PC-9 (cell line): ENCODE data around the gene LHCGR. TPM values are rescaled to one million over a fixed set of nuclear protein-coding genes. Genes with fewer than 3 reads are reported as not detected.

Experiments
- BruUV-seq: library from RNA; stranded (reverse); fragments of 400-500 nt; replicated peaks from 2 replicates; lab custom pipeline; 2021; lab: Mats Ljungman, UMichigan
- CTCF ChIA-PET: fragments of 300-600 bp; sonication (Branson Sonifier 250); formaldehyde crosslinking; loops from one replicate; lab custom pipeline; 2022; ENCODE audit warnings: antibody characterized with exemption; lab: Charles Lee
- POLR2A ChIA-PET: fragments of 300-600 bp; sonication (Branson Sonifier 250); formaldehyde crosslinking; loops from one replicate; lab custom pipeline; 2022; ENCODE audit warnings: antibody characterized with exemption; ENCODE audit not compliant: unreplicated experiment; lab: Charles Lee
- DNase-seq, 2 experiments: peaks; one replicate each; pipeline versions ENCODE4 v3.0.0 to v3.0.0-alpha.2; 2015 to 2022; ENCODE audit warnings: mixed read lengths in 1 of 2
- H2AFZ ChIP-seq: fragments of 200-600 bp; sonication (generic); 2 replicates; pipeline ENCODE4 v1.8.1; 2017; ENCODE audit warnings: antibody characterized with exemption
- H3F3A ChIP-seq: fragments of 200-600 bp; sonication (generic); 2 replicates; pipeline ENCODE4 v1.8.1; 2017; ENCODE audit warnings: antibody characterized with exemption, mild to moderate bottlenecking, low read depth; ENCODE audit not compliant: insufficient read depth
- H3K27ac ChIP-seq: fragments of 200-600 bp; sonication (generic); 2 replicates; pipeline ENCODE4 v1.6.1; 2016; ENCODE audit warnings: mixed run types
- H3K27me3 ChIP-seq: fragments of 200-600 bp; sonication (generic); 2 replicates; pipeline ENCODE4 v1.6.1; 2016; ENCODE audit warnings: low read depth, mixed run types; ENCODE audit not compliant: insufficient read depth
- H3K36me3 ChIP-seq: fragments of 200-600 bp; sonication (generic); 2 replicates; pipeline ENCODE4 v1.6.1; 2016; ENCODE audit warnings: low read depth, mixed run types
- H3K4me1 ChIP-seq: fragments of 200-600 bp; sonication (generic); replicated peaks from 2 replicates; pipeline ENCODE4 v1.6.1; 2016; ENCODE audit warnings: mixed run types; ENCODE audit not compliant: insufficient read depth
- H3K4me2 ChIP-seq: fragments of 200-600 bp; sonication (generic); 2 replicates; pipeline ENCODE4 v1.6.1; 2017; ENCODE audit warnings: mixed run types
- H3K4me3 ChIP-seq: fragments of 200-600 bp; sonication (generic); 2 replicates; pipeline ENCODE4 v1.6.1; 2016; ENCODE audit warnings: mixed run types
- H3K79me2 ChIP-seq: fragments of 200-600 bp; sonication (generic); 2 replicates; pipeline ENCODE4 v1.6.1; 2017; ENCODE audit warnings: low read depth, mixed run types
- H3K9me2 ChIP-seq: fragments of 200-600 bp; sonication (generic); 2 replicates; pipeline ENCODE4 v1.8.1; 2017; ENCODE audit warnings: mild to moderate bottlenecking; ENCODE audit not compliant: insufficient read depth
- H3K9me3 ChIP-seq: fragments of 200-600 bp; sonication (generic); 2 replicates; pipeline ENCODE4 v1.8.1; 2016; ENCODE audit warnings: low read depth; ENCODE audit not compliant: insufficient read depth
- H4K20me1 ChIP-seq: fragments of 200-600 bp; sonication (generic); 2 replicates; pipeline ENCODE4 v1.8.1; 2017; ENCODE audit not compliant: insufficient read depth
- CTCF ChIP-seq: fragments of 200-600 bp; sonication (generic); conservative IDR thresholded peaks from 2 replicates; pipeline ENCODE4 v1.6.1; 2017; ENCODE audit warnings: mixed run types, antibody characterized with exemption, mild to moderate bottlenecking, moderate library complexity
- EZH2 ChIP-seq: fragments of 200-600 bp; sonication (generic); IDR thresholded peaks from 2 replicates; pipeline ENCODE4 v1.8.0; 2017; ENCODE audit warnings: antibody characterized with exemption, low read depth
- intact Hi-C: fragments of 100-400 bp; cut with micrococcal nuclease; formaldehyde crosslinking; loops from one replicate; pipeline ENCODE4 v1.10.0; 2022; ENCODE audit not compliant: unreplicated experiment
- total RNA-seq: library from RNA; stranded (reverse); gene quantifications from 2 replicates; pipeline ENCODE4 v1.2.3, GENCODE V29; 2021

The LHCGR gene
- total RNA-seq, 1 experiment from 2014 or later: not detected

GRCh38 chr2:48753228-48753627, 2.3 kb downstream of the LHCGR start:
- POLR2A ChIA-PET: no interaction called here
- BruUV-seq: no TSS peak

GRCh38 chr2:48750128-48750739, 5.3 kb downstream of the LHCGR start:
- H3K4me1 ChIP-seq: no peaks in the 10 kb centered on the region
- H3K4me3 ChIP-seq: no peak overlapping the region
- no peak overlapping the region for H3K27ac ChIP-seq
- intact Hi-C loops: no loop called here
- no TSS peak for BruUV-seq
- TF ChIP-seq EZH2: no peak
- TF ChIP-seq CTCF: no peak
- no peaks in the 10 kb centered on the region for H3F3A ChIP-seq
- H3K27me3 ChIP-seq: peaks cover 12% of the 10 kb centered on the region; the same call in 1 of the 2 replicates
- no peaks in the 10 kb centered on the region for H3K36me3 ChIP-seq
- no peaks in the 10 kb centered on the region for H3K79me2 ChIP-seq
- no peaks in the 10 kb centered on the region for H3K9me3 ChIP-seq
- no peak overlapping the region for H3K4me2 ChIP-seq
- no peaks in the 10 kb centered on the region for H4K20me1 ChIP-seq
- no peak for DNase-seq
- H3K9me2 ChIP-seq: 0 out of 2 replicates have a peak, but pooled peaks cover 3% of the 10 kb centered on the region
- no peak overlapping the region for H2AFZ ChIP-seq
- ChIA-PET CTCF (no interaction called here), POLR2A (no interaction called here)

More at GRCh38 chr2:48753228-48753627, 2.3 kb downstream of the LHCGR start:
- Histone ChIP-seq H3K27me3 (peaks cover 16% of the 10 kb centered on the region; the same call in 1 of the 2 replicates), H4K20me1 (no peaks in the 10 kb centered on the region), H3K9me3 (no peaks in the 10 kb centered on the region), H3F3A (no peaks in the 10 kb centered on the region), H3K27ac (no peak overlapping the region), H3K79me2 (no peaks in the 10 kb centered on the region), H3K9me2 (no peaks in the 10 kb centered on the region), H3K4me2 (no peak overlapping the region), H2AFZ (no peak overlapping the region), H3K36me3 (no peaks in the 10 kb centered on the region), H3K4me3 (no peak overlapping the region), H3K4me1 (no peaks in the 10 kb centered on the region)
- no peak for DNase-seq
- TF ChIP-seq CTCF (no peak), EZH2 (no peak)
- intact Hi-C loops: no loop called here
- CTCF ChIA-PET: no interaction called here

- no peaks in the 10 kb centered on the region for H3F3A ChIP-seq
- H2AFZ ChIP-seq: no peak overlapping the region
- H3K4me1 ChIP-seq: no peaks in the 10 kb centered on the region
- H3K27me3 ChIP-seq: peaks cover 8% of the 10 kb centered on the region; the same call in 1 of the 2 replicates
- H4K20me1 ChIP-seq: no peaks in the 10 kb centered on the region
- no peak for DNase-seq
- H3K9me3 ChIP-seq: no peaks in the 10 kb centered on the region
- intact Hi-C loops: no loop called here
- H3K27ac ChIP-seq: no peak overlapping the region
- H3K4me2 ChIP-seq: no peak overlapping the region
- 0 out of 2 replicates have a peak, but pooled peaks cover 3% of the 10 kb centered on the region for H3K9me2 ChIP-seq
- no peaks in the 10 kb centered on the region for H3K79me2 ChIP-seq
- ChIA-PET POLR2A (interaction anchor here (0.6 kb wide), 1 partner anchor 843 kb away, joined by 5 read pairs; no protein-coding TSS in a partner anchor), CTCF (no interaction called here)
- no peak for TF ChIP-seq CTCF
- no peak for TF ChIP-seq EZH2
- H3K4me3 ChIP-seq: no peak overlapping the region
- no TSS peak for BruUV-seq
- H3K36me3 ChIP-seq: no peaks in the 10 kb centered on the region
Measured at GRCh38 chr2:48749291-48750127, 6.0 kb downstream of the LHCGR start.
